NCI-H1694 (cell line): ENCODE data around the gene TCF7L1.
A peak's percentile ranks its signal among the peaks of the same experiment; 100 is the strongest.
"Not testable (repeated sequence)": the region's sequence is repeated elsewhere in the genome, so short reads cannot be mapped to it uniquely, and the experiment has no call there.

Experiments
- DNase-seq: peaks from one replicate; lab custom pipeline; 2025; lab: John Stamatoyannopoulos, UW

TCF7L1 gene

GRCh38 chr2:85132834-85133637 is at the start of gene TCF7L1:
TSS of gene TCF7L1 (plus strand) at chr2:85133392. CDS start at chr2:85133685, 293 bp downstream.
- DNase-seq, result peak; percentile 37

DNA sequence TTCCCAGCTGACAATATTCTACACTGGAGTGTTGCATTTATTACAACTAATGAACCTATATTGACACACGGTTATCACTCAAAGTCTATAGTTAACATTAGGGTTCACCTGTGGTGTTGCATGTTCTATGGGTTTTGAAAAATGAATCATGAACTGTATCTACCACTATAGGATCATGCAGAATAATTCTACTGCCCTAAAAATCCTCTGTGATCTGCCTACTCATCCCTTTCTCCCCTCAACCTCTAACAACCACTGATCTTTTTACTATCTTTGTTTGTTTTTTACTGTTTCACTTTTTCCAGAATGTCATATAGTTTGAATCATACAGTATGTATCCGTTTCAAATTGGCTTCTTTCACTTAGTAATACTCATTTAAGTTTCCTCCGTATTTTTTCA is 47.6 kb upstream of the TCF7L1 start:
- DNase-seq, result no peak

DNA sequence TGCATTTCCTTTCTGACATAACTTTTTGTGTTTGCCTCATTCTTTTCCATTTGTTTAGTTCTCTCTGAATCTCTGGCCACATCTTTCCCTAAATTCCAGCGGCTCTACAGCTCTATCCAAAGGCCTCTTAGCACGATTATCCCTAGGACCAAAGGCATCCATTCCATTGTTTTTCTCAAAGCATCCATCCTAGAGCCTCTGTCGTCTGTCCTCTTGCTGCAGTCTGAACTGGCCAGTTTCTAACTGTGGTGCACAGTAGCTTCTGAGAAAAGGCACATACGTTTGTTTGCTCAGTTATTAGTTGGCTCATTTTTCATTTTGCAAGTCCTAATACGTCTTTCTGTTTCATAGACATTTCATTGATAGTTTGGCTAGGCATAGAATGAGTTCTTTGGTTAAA is 45.7 kb upstream of the TCF7L1 start:
- DNase-seq, result no peak

DNA sequence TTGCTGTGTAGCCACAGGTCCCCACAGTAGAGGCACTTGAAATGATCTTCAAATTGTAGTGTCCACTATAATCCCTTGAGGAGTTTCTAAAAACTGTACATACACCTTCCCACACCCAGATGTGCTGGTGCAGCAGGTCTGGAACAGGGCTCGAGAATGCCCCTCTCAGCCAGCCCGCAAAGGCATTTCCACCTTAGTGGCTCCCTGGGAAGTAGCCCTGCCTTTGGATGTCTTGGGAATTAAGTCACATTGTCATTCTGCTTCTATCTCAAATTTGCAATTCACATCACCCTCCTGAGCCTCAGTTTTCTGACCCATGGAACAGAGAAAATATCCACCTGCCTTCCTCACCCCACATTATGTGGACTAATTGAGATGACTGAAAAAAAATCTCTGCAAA is 44.3 kb upstream of the TCF7L1 start:
- no peak for DNase-seq

- DNase-seq, result peak; percentile 81
Observed at GRCh38 chr2:85089585-85089984, 43.6 kb upstream of the TCF7L1 start.

- no peak for DNase-seq
Observed at GRCh38 chr2:85091838-85092237, 41.4 kb upstream of the TCF7L1 start.

GRCh38 chr2:85095094-85095493 is 38.1 kb upstream of the TCF7L1 start:
- no peak for DNase-seq

DNA sequence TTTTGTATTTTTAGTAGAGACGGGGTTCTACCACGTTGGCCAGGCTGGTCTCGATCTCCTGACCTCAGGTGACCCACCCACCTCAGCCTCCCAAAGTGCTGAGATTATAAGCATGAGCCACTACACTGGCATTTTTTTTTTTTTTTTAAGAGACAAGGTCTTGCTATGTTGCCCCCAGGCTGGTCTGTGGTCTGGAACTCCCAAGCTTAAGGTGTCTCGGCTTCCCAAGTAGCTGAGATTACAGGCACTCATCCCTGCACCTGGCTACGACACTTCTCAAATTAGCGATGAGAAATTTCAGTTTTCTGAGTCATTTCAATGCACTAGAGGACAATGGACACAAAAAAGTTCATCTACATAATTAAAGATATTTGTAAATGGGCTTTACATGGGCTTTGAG is 36.6 kb upstream of the TCF7L1 start:
- DNase-seq, result no peak

DNA sequence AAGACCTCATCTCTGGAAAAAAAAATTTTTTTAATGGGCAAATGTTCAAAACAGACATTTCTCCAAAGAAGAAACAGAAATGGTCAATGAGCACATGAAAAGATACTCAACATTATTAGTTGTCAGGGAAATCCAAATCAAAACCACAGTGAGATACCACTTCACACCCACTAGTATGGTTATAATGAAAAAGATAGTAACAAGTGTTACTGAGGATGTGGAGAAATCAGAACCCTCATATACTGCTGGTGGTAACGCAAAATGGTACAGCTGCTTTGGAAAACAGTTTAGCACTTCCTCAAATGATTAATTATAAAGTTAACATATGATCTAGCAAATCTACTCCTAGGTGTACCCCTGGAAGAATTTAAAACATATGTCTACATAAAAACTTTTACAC is 29.0 kb upstream of the TCF7L1 start:
- no peak for DNase-seq

DNA sequence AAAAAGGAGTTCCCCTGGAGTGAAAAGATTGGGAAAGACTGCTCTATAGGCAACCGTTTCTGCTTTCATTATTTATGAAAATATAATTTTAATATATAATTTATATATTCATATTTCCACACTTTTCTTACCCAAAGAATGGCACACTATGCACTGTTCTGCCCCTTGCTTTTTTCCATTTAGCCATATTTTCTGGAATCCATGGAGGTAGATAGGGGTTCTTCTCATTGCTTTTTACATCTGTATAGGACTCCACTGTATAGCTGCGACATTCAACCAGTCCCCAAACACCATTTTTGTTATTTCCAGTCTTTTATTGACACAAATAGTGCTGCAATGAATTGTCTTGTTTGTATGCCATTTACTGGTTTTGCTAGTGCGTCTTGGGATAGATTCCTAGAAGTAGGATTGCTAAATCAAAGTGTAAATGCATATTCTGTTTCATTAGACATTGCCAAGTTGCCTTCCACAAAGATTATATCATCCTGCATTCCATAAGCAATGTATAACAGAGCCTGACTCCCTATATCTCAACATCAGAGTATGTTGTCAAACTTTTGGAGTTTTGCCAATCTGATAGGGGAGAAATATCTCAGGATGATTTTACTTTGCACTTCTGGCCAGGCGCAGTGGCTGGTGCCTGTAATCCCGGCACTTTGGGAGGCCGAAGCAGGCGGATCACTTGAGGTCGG is 26.6 kb upstream of the TCF7L1 start:
- DNase-seq, result no peak

- no peak for DNase-seq
Observed at GRCh38 chr2:85110991-85111560, 22.1 kb upstream of the TCF7L1 start.

DNA sequence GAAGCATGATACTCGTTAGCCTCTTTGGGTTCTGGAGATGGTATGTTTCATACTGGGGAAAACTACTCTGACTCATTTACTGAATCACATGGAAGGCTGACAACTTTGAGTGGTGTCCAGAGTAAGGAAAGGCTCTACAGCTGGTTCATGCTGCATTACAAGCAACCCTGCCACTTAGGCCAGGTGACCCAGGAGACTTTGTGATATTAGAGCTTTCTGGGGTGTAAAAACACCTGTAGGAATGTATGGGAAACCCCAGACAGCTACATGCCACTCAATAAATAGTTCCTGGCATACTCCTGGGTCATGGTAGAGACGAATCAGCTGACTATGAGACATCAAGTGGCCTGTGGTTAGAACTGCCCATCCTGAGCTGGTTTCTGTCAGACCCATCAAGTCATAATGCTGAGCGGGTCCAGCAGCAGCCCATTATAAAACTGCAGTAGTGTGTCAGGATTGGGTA is 21.3 kb upstream of the TCF7L1 start:
- DNase-seq, result no peak

GRCh38 chr2:85112906-85113625 is 20.1 kb upstream of the TCF7L1 start:
- no peak for DNase-seq

DNA sequence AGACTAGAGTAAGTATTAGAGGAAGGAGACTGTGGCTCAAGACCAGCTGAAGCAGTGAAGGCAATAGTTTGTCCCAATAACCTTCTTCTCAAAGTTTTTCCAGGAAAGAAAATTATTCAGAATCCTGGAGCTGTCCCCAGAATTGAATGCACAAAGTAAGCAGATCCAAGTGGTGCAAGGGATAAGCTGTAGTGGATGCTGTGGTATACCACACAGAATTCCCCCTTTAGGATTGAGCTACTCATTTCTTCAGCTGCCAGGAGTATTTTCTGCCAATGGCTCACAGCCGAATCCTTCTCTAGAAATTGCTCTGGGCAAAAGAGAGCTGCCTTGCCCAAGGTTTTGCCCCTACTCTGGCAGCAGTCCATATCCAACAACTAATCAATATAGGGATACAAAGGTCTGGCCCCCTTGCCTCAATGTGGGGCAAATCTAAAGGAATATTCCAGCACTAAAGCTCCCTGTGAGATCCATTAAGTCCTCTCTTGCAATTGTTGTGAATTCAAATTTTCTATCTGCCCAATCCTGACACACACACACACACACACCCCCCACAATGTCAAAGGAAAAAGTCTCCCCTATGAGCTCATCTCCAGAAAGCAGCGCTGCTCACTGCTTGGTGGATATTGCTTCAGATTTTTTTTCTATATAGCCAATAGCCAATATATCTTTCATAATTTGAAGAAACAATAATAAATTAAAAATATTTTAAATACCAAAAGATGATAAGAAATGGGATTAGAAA is 18.4 kb upstream of the TCF7L1 start:
- no peak for DNase-seq

- no peak for DNase-seq
Observed at GRCh38 chr2:85116207-85116606, 17.0 kb upstream of the TCF7L1 start.

- DNase-seq, result no peak
Observed at GRCh38 chr2:85119900-85120299, 13.3 kb upstream of the TCF7L1 start.

DNA sequence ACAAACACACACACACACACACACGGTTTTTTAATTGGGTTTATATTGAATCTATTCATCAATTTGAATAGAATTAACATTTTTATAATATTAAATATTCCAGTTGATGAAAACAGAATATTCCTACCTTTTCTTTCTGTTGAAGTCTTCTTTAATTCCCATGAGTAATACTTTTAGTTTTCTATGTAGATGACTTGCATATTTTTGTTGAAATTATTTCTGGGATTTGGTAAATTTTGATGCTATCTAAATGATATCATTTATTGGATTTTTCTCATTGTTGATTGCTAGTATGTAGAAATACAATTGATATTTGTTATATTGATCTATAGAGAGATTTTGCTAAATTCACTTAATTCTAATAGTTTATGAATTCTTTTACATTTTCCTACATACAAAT is 12.8 kb upstream of the TCF7L1 start:
- no peak for DNase-seq

DNA sequence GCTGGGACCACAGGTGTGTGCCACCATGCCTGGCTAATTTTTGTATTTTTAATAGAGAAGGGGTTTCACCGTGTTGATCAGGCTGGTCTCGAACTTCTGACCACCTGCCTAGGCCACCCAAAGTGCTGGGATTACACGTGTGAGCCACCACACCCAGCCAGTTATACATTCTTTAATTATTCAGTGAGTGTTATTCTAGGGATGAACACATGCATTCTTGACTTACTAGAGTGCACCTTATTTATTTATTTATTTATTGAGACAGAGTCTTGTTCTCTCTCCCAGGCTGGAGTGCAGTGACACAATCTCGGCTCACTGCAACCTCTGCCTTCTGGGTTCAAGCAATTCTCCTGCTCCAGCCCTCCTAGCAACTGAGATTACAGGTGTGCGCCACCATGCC is 6.7 kb upstream of the TCF7L1 start:
- DNase-seq, result not testable (repeated sequence)

DNA sequence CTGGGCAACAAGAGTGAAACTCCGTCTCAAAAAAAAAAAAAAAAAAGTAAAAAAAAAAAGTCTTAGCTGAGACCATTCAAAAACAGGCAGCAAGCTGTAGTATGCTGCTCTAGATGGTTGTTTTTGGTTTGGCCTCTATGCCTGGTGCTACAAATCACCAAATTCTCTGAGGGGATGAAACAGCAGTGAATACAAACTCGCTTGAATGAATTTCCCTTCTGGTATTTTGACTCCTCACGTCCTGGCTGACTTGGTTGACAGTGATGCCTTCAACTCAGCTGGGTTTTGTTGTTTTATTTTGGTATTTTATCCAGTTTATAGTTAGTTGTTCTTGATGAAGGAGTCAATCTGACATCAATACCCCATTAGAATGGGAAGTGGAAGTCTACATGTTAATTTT is 3.3 kb upstream of the TCF7L1 start:
- no peak for DNase-seq

GRCh38 chr2:85130407-85130806 is 2.8 kb upstream of the TCF7L1 start:
- no peak for DNase-seq

DNA sequence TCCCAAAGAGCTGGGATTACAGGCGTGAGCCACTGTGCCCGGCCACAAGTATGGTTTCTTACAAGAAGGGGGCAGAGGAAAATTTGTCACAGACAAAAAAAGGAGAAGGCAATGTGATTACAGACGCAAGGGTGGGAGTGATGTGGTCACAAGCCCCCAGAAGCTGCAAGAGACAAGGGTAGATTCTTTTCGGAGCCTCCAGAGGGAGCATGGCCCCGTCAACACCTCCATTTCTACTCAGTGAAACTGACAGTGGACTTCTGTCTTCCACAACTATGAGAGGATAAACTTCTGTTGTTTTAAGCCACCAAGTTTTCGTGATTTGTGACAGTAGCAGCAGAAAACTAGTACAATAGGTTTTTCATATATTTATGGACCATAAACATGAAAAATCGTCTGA is 2.1 kb upstream of the TCF7L1 start:
- no peak for DNase-seq

GRCh38 chr2:85132397-85132796 is 795 bp upstream of the TCF7L1 start:
- DNase-seq, result no peak
